Central memory CD8-positive, alpha-beta T cell (primary cell): ENCODE results near the gene BMPR1A.

Experiments
- ATAC-seq: fragments of 150-1000 bp; cut with Tn5 transposase; replicated peaks from 2 replicates; pipeline ENCODE4 v1.10.0; 2022; ENCODE audit warnings: mild to moderate bottlenecking, moderate FRiP score, moderate number of reproducible peaks; ENCODE audit not compliant: poor library complexity, severe bottlenecking; ENCODE audit errors: extremely low read depth
- DNase-seq, 2 donors: peaks; one replicate each; pipeline ENCODE4 v3.0.0; 2021; ENCODE audit warnings: low spot score in 2 of 2
- H3K27ac Mint-ChIP-seq: one replicate; pipeline ENCODE4 v1.8.0; 2022; ENCODE audit warnings: low read depth, mild to moderate bottlenecking, moderate library complexity, mixed read lengths
- H3K27me3 Mint-ChIP-seq: one replicate; pipeline ENCODE4 v1.8.0; 2022; ENCODE audit warnings: mixed read lengths
- H3K36me3 Mint-ChIP-seq: one replicate; pipeline ENCODE4 v1.8.0; 2022; ENCODE audit warnings: mild to moderate bottlenecking, moderate library complexity, mixed read lengths; ENCODE audit not compliant: insufficient read depth
- H3K4me1 Mint-ChIP-seq: one replicate; pipeline ENCODE4 v1.8.0; 2022; ENCODE audit warnings: mixed read lengths
- H3K4me3 Mint-ChIP-seq: one replicate; pipeline ENCODE4 v1.8.0; 2022; ENCODE audit warnings: mild to moderate bottlenecking, moderate library complexity, mixed read lengths
- H3K9me3 Mint-ChIP-seq: one replicate; pipeline ENCODE4 v1.8.0; 2022; ENCODE audit warnings: mixed read lengths

The BMPR1A gene

GRCh38 chr10:86957471-86958115, 201.2 kb downstream of the BMPR1A start, which contains the start of gene MMRN2:
Gene MMRN2, minus strand, starts transcription at chr10:86957615. Its CDS starts 74 bp downstream, at chr10:86957541.
- Mint-ChIP-seq H3K4me3 (no peak within 1 kb of the TSS), H3K27ac (no peak within 1 kb of the TSS), H3K27me3 (no peaks in the 10 kb centered on the region), H3K4me1 (peaks cover 4% of the 10 kb centered on the region), H3K9me3 (peaks cover under 1% of the 10 kb centered on the region), H3K36me3 (no peaks in the 10 kb centered on the region)
- DNase-seq = no peak
- no peak for ATAC-seq

- Mint-ChIP-seq H3K9me3 (no peaks in the 10 kb centered on the region), H3K27me3 (no peaks in the 10 kb centered on the region), H3K36me3 (no peaks in the 10 kb centered on the region), H3K4me1 (peaks cover 4% of the 10 kb centered on the region), H3K4me3 (no peak within 1 kb of the TSS), H3K27ac (no peak within 1 kb of the TSS)
- ATAC-seq = no peak
- no peak for DNase-seq
Observed at GRCh38 chr10:86958116-86958900, 201.9 kb downstream of the BMPR1A start, which contains the start of gene SNCG. Gene SNCG, plus strand, starts transcription at chr10:86958599. Its CDS starts 99 bp downstream, at chr10:86958698.

- Mint-ChIP-seq H3K9me3 (no peaks in the 10 kb centered on the region), H3K4me1 (peaks cover 4% of the 10 kb centered on the region), H3K27me3 (no peaks in the 10 kb centered on the region), H3K27ac (no peak overlapping the region), H3K36me3 (no peaks in the 10 kb centered on the region), H3K4me3 (no peak overlapping the region)
- ATAC-seq = no peak
- DNase-seq = no peak
Observed at GRCh38 chr10:86958901-86959736, 202.7 kb downstream of the BMPR1A start.

DNA sequence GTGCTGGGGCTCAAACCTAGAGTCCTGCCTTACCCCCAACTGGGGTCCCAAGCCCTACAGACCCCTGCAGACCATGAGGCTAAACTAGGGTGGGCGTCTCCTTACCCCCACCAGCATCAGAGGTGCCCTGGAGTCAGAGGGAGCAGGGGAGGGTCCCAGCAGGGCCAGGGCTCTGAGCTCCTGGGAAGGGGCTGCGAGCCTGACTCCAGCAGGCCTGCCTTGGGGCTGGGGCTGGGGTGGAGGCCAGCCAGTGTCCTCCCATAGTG, 203.3 kb downstream of the BMPR1A start:
- no peak overlapping the region for H3K4me3 Mint-ChIP-seq
- H3K36me3 Mint-ChIP-seq = no peaks in the 10 kb centered on the region
- DNase-seq = no peak
- H3K4me1 Mint-ChIP-seq = peaks cover 4% of the 10 kb centered on the region
- no peak overlapping the region for H3K27ac Mint-ChIP-seq
- no peak for ATAC-seq
- no peaks in the 10 kb centered on the region for H3K9me3 Mint-ChIP-seq
- no peaks in the 10 kb centered on the region for H3K27me3 Mint-ChIP-seq

DNA sequence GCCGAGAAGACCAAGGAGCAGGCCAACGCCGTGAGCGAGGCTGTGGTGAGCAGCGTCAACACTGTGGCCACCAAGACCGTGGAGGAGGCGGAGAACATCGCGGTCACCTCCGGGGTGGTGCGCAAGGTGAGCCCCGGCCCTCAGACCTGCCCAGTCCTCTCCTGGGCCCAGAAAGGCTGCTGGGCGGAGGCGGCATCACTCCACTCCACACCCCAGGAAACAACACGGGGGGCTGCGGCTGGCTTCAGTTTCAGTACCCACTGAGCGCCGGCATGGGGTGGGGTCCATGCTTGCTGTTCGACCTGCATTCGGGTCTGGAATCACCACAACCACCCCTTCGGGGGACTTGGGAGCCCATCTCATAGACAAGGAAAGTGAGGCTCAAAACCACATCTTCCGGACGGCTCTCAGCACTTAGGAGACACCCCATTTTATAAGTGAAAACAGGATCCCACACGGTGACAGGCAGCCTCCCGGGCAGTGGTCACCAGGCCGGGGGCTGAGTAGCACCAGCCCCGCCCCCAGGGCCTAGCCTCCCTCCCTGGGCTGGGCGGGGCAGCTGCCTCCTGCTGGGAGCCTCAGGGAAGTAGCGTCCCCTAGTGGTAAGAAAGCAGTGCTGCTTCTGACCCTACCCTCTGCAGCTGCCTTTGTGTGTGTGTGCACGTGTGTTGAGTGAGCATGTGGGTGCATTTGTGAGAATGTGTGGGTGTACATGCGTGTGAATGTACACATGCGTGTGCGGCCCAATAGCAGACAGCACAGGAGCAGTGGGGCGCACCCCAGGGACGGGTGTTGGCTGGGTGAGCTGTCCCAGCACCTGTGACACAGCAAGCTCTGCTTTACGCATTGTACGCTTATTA, 203.8 kb downstream of the BMPR1A start:
- Mint-ChIP-seq H3K4me3 (no peak overlapping the region), H3K27ac (no peak overlapping the region), H3K27me3 (no peaks in the 10 kb centered on the region), H3K36me3 (peaks cover 2% of the 10 kb centered on the region), H3K9me3 (no peaks in the 10 kb centered on the region), H3K4me1 (peaks cover 4% of the 10 kb centered on the region)
- no peak for DNase-seq
- peak; percentile 32 for ATAC-seq

DNA sequence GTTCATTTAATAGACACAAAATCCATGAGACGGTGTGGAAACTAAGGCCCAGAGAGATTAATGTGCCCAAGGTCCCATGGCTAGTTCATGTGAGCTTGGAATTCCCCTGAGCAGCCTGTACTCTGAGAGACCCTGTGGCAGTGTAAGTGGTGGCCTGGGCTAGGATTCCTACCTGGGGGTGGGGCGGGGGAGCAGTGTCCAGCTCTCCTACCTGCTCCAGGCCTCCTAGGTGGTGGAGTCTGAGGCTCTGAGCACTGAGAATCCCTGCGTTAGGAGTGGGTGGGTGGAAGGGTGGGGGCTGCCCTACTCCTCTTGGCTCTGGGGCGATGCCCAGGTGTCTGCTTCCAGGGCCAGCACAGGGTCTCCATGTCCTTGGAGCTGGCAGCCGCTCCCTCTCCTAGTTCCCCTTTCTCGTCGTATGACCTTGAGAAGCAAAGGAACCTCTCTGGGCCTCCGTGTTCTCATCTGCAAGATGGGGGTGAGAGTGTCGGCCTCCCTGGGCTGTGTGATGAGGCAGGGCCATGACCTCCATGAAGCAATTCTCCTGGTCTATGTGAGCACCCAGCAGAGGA, 204.5 kb downstream of the BMPR1A start:
- H3K9me3 Mint-ChIP-seq = no peaks in the 10 kb centered on the region
- ATAC-seq (no peak), DNase-seq (no peak)
- peaks cover 9% of the 10 kb centered on the region for H3K4me1 Mint-ChIP-seq
- H3K36me3 Mint-ChIP-seq = peaks cover 2% of the 10 kb centered on the region
- H3K4me3 Mint-ChIP-seq = no peak overlapping the region
- no peaks in the 10 kb centered on the region for H3K27me3 Mint-ChIP-seq
- no peak overlapping the region for H3K27ac Mint-ChIP-seq

GRCh38 chr10:86961481-86962091, 205.2 kb downstream of the BMPR1A start:
- peaks cover 15% of the 10 kb centered on the region for H3K4me1 Mint-ChIP-seq
- DNase-seq (no peak), ATAC-seq (no peak)
- H3K27me3 Mint-ChIP-seq = no peaks in the 10 kb centered on the region
- H3K36me3 Mint-ChIP-seq = peaks cover 2% of the 10 kb centered on the region
- no peak overlapping the region for H3K27ac Mint-ChIP-seq
- H3K9me3 Mint-ChIP-seq = no peaks in the 10 kb centered on the region
- H3K4me3 Mint-ChIP-seq = no peak overlapping the region

- Mint-ChIP-seq H3K27me3 (no peaks in the 10 kb centered on the region), H3K9me3 (no peaks in the 10 kb centered on the region), H3K27ac (no peak overlapping the region), H3K4me3 (no peak overlapping the region), H3K4me1 (peaks cover 17% of the 10 kb centered on the region), H3K36me3 (peaks cover 2% of the 10 kb centered on the region)
- no peak for DNase-seq
- no peak for ATAC-seq
Observed at GRCh38 chr10:86962136-86962980, 205.9 kb downstream of the BMPR1A start.

GRCh38 chr10:86962981-86963310, 206.5 kb downstream of the BMPR1A start:
- Mint-ChIP-seq H3K36me3 (peaks cover 5% of the 10 kb centered on the region), H3K4me1 (peaks cover 20% of the 10 kb centered on the region), H3K27ac (no peak overlapping the region), H3K9me3 (no peaks in the 10 kb centered on the region), H3K27me3 (no peaks in the 10 kb centered on the region), H3K4me3 (no peak overlapping the region)
- no peak for ATAC-seq
- DNase-seq = no peak

DNA sequence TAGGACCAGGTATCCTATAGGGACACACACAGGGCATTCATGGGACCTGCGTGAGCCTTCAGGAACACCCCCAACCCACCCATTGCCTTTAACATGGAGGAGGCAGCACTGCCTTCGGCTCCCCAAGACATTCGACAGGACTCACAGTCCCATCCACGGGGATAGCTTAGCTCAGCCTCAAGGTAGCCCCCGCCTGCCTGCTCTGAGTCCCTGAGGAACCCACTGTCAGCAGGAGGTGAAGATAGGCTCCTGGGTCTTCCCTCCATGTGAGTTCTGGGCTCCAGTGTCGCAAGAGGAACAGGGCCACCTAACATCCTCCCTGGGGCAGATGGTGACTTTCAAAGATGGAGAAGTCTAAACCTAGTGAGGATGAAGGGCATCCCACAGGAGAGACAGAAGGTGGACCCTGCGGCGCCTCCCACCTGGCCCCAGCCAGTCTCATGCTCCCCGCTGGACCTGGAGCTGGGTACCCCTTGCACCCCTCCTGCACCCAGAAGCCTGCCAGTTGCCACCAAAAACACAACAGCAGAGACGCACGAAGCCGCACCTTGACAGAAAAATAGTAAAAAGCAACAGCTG, 207.0 kb downstream of the BMPR1A start:
- peaks cover 5% of the 10 kb centered on the region for H3K36me3 Mint-ChIP-seq
- ATAC-seq (no peak), DNase-seq (no peak)
- no peaks in the 10 kb centered on the region for H3K27me3 Mint-ChIP-seq
- H3K9me3 Mint-ChIP-seq = no peaks in the 10 kb centered on the region
- no peak overlapping the region for H3K27ac Mint-ChIP-seq
- H3K4me1 Mint-ChIP-seq = peaks cover 20% of the 10 kb centered on the region
- no peak overlapping the region for H3K4me3 Mint-ChIP-seq
